ENCODE results near the gene HOXC13. TPM values are rescaled to one million over a fixed set of nuclear protein-coding genes. Genes with fewer than 3 reads are reported as not detected.

Gene HOXC13
- total and polyA plus RNA-seq, 9 of the 15 experiments (the other 6 are each of a cell fraction or from before 2014, with no cell fraction given) = 0.03 to 0.29 (median 0.17) TPM; not detected in 2

DNA sequence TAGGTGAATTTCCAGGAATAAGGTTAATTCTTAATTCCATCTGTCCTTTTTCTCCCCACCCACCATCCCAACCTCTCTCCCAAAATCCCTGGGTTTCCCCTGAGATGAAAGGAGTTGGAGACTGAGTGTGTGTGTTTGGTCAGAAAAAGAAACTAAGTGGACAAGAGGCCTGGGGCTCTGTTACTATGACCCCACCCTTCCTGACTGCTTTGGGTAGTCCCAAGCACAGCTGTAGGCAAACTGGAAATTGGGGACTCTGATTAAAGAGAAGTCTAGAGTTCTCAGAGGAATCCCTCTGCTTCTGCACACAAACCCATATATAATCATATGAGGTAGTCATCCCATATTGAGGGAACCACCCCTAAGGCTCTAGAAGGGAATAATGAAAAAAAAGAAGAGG, 9.1 kb downstream of the HOXC13 start:
- Histone ChIP-seq H3K4me3 (no peak overlapping the region), H3K27me3 (ENCODE audit: control insufficient read depth in 2 of 2, insufficient read depth in 2 of 2, low read length in 2 of 2) (peaks cover 39 to 52% of the 10 kb centered on the region in 2 experiments; a peak in 4 of 5 replicates)

DNA sequence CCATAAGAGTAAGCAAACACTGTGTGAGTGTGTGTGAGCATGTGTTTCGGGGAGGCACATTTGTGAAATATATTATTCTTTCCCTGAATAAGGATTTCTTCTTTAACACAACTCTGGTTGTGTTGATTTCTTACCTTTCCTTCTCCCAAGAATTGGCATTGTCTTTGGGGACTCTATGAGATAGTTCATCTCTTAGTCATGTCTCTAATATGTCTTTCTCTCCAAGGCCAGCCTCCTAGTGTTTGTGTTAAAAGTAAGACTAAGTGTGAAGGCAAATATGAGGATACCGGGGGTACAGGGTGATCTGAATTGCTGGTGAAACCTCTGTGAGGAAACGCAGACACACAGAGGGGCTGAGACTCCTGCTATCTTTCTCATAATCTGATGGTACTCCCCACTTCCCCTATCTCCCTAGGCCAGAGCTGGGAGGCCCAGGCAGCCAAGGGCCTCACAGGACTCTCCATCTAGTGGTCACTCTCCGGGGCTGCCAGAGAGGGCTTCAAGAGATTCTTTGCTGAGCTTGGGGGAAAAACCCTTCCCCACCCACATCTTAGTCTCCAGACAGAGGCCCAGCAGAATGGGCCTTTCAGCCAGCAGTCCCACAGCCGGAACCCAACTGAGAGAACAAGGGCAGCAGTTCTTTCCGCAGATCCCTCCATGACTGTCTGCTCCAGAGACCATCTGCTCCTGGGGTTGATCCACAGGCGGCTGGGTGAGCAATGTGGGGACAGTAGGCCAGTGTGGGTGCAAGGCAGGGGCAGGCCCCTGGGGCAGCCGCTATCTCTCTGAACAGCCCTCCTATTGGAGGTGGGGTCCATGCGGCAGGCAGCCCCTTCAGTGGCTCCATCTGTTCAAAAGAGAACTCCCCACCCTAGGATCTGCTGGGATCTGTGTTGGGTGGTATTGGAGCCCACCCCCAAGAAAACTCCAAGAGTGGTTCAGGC, 10.3 kb downstream of the HOXC13 start:
- Histone ChIP-seq H3K4me1 (replicated peaks in 1 of 2; ENCODE audit: control insufficient read depth in 2 of 2, insufficient read depth in 2 of 2, low read length in 2 of 2) (peaks cover 12 to 53% of the 10 kb centered on the region in 2 experiments; a peak in 4 of 5 replicates), H3K9ac (ENCODE audit: insufficient read depth in 1 of 2, low read depth in 2 of 2, low read length in 2 of 2) (peak overlapping the region; percentile 5 to 81; a peak in 2 of 4 replicates), H3K79me2 (ENCODE audit: control insufficient read depth, insufficient read depth, low read length) (no peaks in the 10 kb centered on the region), H3K36me3 (ENCODE audit: control insufficient read depth, insufficient read depth, low read length) (no peaks in the 10 kb centered on the region), H3K4me3 (no peak overlapping the region), H3K9me1 (ENCODE audit: control insufficient read depth, insufficient read depth, low read length) (no peaks in the 10 kb centered on the region), H3K9me3 (replicated peaks; ENCODE audit: control insufficient read depth, insufficient read depth, low read depth, low read length) (no peaks in the 10 kb centered on the region), H3K27ac (ENCODE audit: extremely low read depth, low read depth, low read length) (no peak overlapping the region), H2AFZ (ENCODE audit: low read depth, low read length) (peak overlapping the region; percentile 54), H3K4me2 (ENCODE audit: insufficient read depth, low read length) (peak overlapping the region; percentile 24), H3K27me3 (ENCODE audit: control insufficient read depth in 2 of 2, insufficient read depth in 2 of 2, low read length in 2 of 2) (peaks cover 47 to 62% of the 10 kb centered on the region in 2 experiments), H4K20me1 (replicated peaks; ENCODE audit: control insufficient read depth, insufficient read depth, low read length) (peaks cover 4% of the 10 kb centered on the region)
- BruUV-seq (replicated peaks) = no TSS peak
- in situ Hi-C loops (cut with MboI) (no loop called here), intact Hi-C loops (cut with micrococcal nuclease) (loop anchor here (5.0 kb wide), 1 partner anchor 142 kb away; no protein-coding TSS in a partner anchor)
- ATAC-seq = peak; percentile 87
- FAIRE-seq = peak; percentile 84
- DNase-seq (ENCODE audit: extremely low read depth in 1 of 4, low spot score in 3 of 4) = peak; percentile 72 to 82 (median 77)
- POLR2A ChIA-PET = interaction anchor here (0.6 to 1.0 kb wide), 4 partner anchors 9 to 518 kb away, joined by 3 to 5 read pairs (median 3); no protein-coding TSS in a partner anchor
- CTCF ChIA-PET (ENCODE audit: low intra/inter-chr PET ratio) = no interaction called here
- 20% methylated on average over 9 of the region's 9 CpGs for WGBS (ENCODE audit: insufficient coverage, low coverage, missing lambda C conversion rate)
- TF ChIP-seq NCOR1 (IDR thresholded peaks at IDR 0.05) = peak; percentile 51
- TF ChIP-seq HLTF (IDR thresholded peaks at IDR 0.05) = no peak
- TF ChIP-seq ZNF551 (CRISPR knock-in tag; IDR thresholded peaks at IDR 0.05) = no peak
- no peak for TF ChIP-seq SNIP1 (IDR thresholded peaks at IDR 0.05; ENCODE audit: low read depth)
- TF ChIP-seq ZNF57 (CRISPR knock-in tag; IDR thresholded peaks at IDR 0.05) = no peak
- TF ChIP-seq, protein P1, sequence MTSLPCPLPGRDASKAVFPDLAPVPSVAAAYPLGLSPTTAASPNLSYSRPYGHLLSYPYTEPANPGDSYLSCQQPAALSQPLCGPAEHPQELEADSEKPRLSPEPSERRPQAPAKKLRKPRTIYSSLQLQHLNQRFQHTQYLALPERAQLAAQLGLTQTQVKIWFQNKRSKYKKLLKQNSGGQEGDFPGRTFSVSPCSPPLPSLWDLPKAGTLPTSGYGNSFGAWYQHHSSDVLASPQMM (CRISPR knock-in tag; IDR thresholded peaks at IDR 0.05) = no peak
- TF ChIP-seq, protein P2, sequence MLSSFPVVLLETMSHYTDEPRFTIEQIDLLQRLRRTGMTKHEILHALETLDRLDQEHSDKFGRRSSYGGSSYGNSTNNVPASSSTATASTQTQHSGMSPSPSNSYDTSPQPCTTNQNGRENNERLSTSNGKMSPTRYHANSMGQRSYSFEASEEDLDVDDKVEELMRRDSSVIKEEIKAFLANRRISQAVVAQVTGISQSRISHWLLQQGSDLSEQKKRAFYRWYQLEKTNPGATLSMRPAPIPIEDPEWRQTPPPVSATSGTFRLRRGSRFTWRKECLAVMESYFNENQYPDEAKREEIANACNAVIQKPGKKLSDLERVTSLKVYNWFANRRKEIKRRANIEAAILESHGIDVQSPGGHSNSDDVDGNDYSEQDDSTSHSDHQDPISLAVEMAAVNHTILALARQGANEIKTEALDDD (IDR thresholded peaks at IDR 0.05) = no peak
- TF ChIP-seq POU5F1 (IDR thresholded peaks at IDR 0.05; ENCODE audit: borderline replicate concordance, low read depth, low read length, partially characterized antibody) = no peak

More for the DNA sequence above, 9.1 kb downstream of the HOXC13 start:
- Histone ChIP-seq H4K20me1 (replicated peaks; ENCODE audit: control insufficient read depth, insufficient read depth, low read length) (peaks cover 3% of the 10 kb centered on the region; the same call in 1 of the 2 replicates), H3K9me1 (ENCODE audit: control insufficient read depth, insufficient read depth, low read length) (no peaks in the 10 kb centered on the region), H3K9me3 (replicated peaks; ENCODE audit: control insufficient read depth, insufficient read depth, low read depth, low read length) (no peaks in the 10 kb centered on the region), H3K79me2 (ENCODE audit: control insufficient read depth, insufficient read depth, low read length) (no peaks in the 10 kb centered on the region), H3K9ac (ENCODE audit: insufficient read depth in 1 of 2, low read depth in 2 of 2, low read length in 2 of 2) (no peak overlapping the region), H3K36me3 (ENCODE audit: control insufficient read depth, insufficient read depth, low read length) (no peaks in the 10 kb centered on the region), H3K27ac (ENCODE audit: extremely low read depth, low read depth, low read length) (no peak overlapping the region), H2AFZ (ENCODE audit: low read depth, low read length) (no peak overlapping the region), H3K4me2 (ENCODE audit: insufficient read depth, low read length) (no peak overlapping the region), H3K4me1 (replicated peaks in 1 of 2; ENCODE audit: control insufficient read depth in 2 of 2, insufficient read depth in 2 of 2, low read length in 2 of 2) (peaks cover 12 to 48% of the 10 kb centered on the region in 2 experiments; a peak in 4 of 5 replicates)
- no peak for TF ChIP-seq CREBBP (IDR thresholded peaks at IDR 0.05; ENCODE audit: low read depth, low read length)
- ChIA-PET POLR2A (no interaction called here), CTCF (ENCODE audit: low intra/inter-chr PET ratio) (interaction anchor here (0.6 kb wide), 1 partner anchor 9 kb away, joined by 8 read pairs; no protein-coding TSS in a partner anchor)
- intact Hi-C loops (cut with micrococcal nuclease) = loop anchor here (5.0 kb wide), 1 partner anchor 140 kb away; no protein-coding TSS in a partner anchor
- ATAC-seq = no peak
- FAIRE-seq = no peak
- BruUV-seq (replicated peaks) = no TSS peak
- no peak for DNase-seq (ENCODE audit: extremely low read depth in 1 of 4, low spot score in 3 of 4)
- in situ Hi-C loops (cut with MboI) = no loop called here

Measured in K562 (cell line).